T-helper 17 cell (primary cell): ENCODE measurements around the gene PDCL2. TPM values are rescaled to one million over a fixed set of nuclear protein-coding genes. Genes with fewer than 3 reads are reported as not detected.

ENCODE experiments used
- ATAC-seq: fragments of 150-1000 bp; cut with Tn5 transposase; 2 replicates; pipeline ENCODE4 v1.10.0; 2021; ENCODE audit warnings: mild to moderate bottlenecking, moderate library complexity
- DNase-seq, 3 donors: peaks; one replicate each; pipeline versions ENCODE4 v3.0.0 to v3.0.0-alpha.2; 2020 to 2021
- H3K9me3 ChIP-seq: one replicate; pipeline ENCODE4 v1.7.0; 2013; ENCODE audit warnings: low read length, mild to moderate bottlenecking; ENCODE audit not compliant: control insufficient read depth, poor library complexity, severe bottlenecking
- H3K27ac Mint-ChIP-seq: one replicate; pipeline ENCODE4 v1.8.0; 2022; ENCODE audit warnings: mild to moderate bottlenecking, moderate library complexity, mixed read lengths
- H3K27me3 Mint-ChIP-seq: one replicate; pipeline ENCODE4 v1.8.0; 2022; ENCODE audit warnings: mixed read lengths
- H3K36me3 Mint-ChIP-seq: one replicate; pipeline ENCODE4 v1.8.0; 2022; ENCODE audit warnings: low read depth, mixed read lengths
- H3K4me1 Mint-ChIP-seq: one replicate; pipeline ENCODE4 v1.8.0; 2022; ENCODE audit warnings: mild to moderate bottlenecking, mixed read lengths
- H3K4me3 Mint-ChIP-seq: one replicate; pipeline ENCODE4 v1.8.0; 2022; ENCODE audit warnings: mild to moderate bottlenecking, moderate library complexity, mixed read lengths
- total RNA-seq, 4 donors: library from RNA in 2 of 4; stranded (reverse) in 2 of 4; gene quantifications; one replicate each; pipeline ENCODE4 v1.2.3 and lab custom pipeline; 2022 to 2026

Gene PDCL2
- total RNA-seq, 2 donors from 2014 or later: not detected

- Mint-ChIP-seq H3K36me3 (no peaks in the 10 kb centered on the region), H3K27me3 (no peaks in the 10 kb centered on the region), H3K4me3 (peak overlapping the region; percentile 93), H3K4me1 (peaks cover 23% of the 10 kb centered on the region), H3K27ac (peak overlapping the region; percentile 90)
- no peaks in the 10 kb centered on the region for H3K9me3 ChIP-seq
- DNase-seq (peak; percentile 50 to 64 (median 62)), ATAC-seq (peak; percentile 66)
These were observed 46.2 kb downstream of the PDCL2 start for GRCh38 chr4:55545641-55546505.

- ATAC-seq (no peak), DNase-seq (no peak)
- H3K27ac Mint-ChIP-seq: peak overlapping the region; percentile 90
- H3K36me3 Mint-ChIP-seq: no peaks in the 10 kb centered on the region
- peak overlapping the region; percentile 93 for H3K4me3 Mint-ChIP-seq
- no peaks in the 10 kb centered on the region for H3K9me3 ChIP-seq
- no peaks in the 10 kb centered on the region for H3K27me3 Mint-ChIP-seq
- peaks cover 22% of the 10 kb centered on the region for H3K4me1 Mint-ChIP-seq
These were observed 46.9 kb downstream of the PDCL2 start for GRCh38 chr4:55545151-55545550.

- H3K9me3 ChIP-seq: no peaks in the 10 kb centered on the region
- peaks cover 25% of the 10 kb centered on the region for H3K4me1 Mint-ChIP-seq
- H3K27me3 Mint-ChIP-seq: no peaks in the 10 kb centered on the region
- ATAC-seq (no peak), DNase-seq (no peak)
- no peaks in the 10 kb centered on the region for H3K36me3 Mint-ChIP-seq
- H3K27ac Mint-ChIP-seq: peak overlapping the region; percentile 90
- no peak overlapping the region for H3K4me3 Mint-ChIP-seq
These were observed 48.2 kb downstream of the PDCL2 start for GRCh38 chr4:55543858-55544257.

- DNase-seq: no peak
- Mint-ChIP-seq H3K27ac (no peak overlapping the region), H3K4me1 (peaks cover 37% of the 10 kb centered on the region), H3K27me3 (no peaks in the 10 kb centered on the region), H3K4me3 (no peak overlapping the region), H3K36me3 (no peaks in the 10 kb centered on the region)
- no peaks in the 10 kb centered on the region for H3K9me3 ChIP-seq
- no peak for ATAC-seq
These were observed 51.8 kb downstream of the PDCL2 start for GRCh38 chr4:55540271-55540670.

GRCh38 chr4:55539658-55540057 lies 52.4 kb downstream of the PDCL2 start:
- Mint-ChIP-seq H3K27me3 (no peaks in the 10 kb centered on the region), H3K36me3 (no peaks in the 10 kb centered on the region), H3K4me1 (peaks cover 35% of the 10 kb centered on the region), H3K27ac (no peak overlapping the region), H3K4me3 (no peak overlapping the region)
- no peaks in the 10 kb centered on the region for H3K9me3 ChIP-seq
- DNase-seq (no peak), ATAC-seq (no peak)

GRCh38 chr4:55538531-55538930 lies 53.5 kb downstream of the PDCL2 start:
- Mint-ChIP-seq H3K36me3 (no peaks in the 10 kb centered on the region), H3K4me3 (peak overlapping the region; percentile 31), H3K27ac (peak overlapping the region; percentile 56), H3K27me3 (no peaks in the 10 kb centered on the region), H3K4me1 (peaks cover 28% of the 10 kb centered on the region)
- no peak for DNase-seq
- no peak for ATAC-seq
- H3K9me3 ChIP-seq: peaks cover 3% of the 10 kb centered on the region

- Mint-ChIP-seq H3K36me3 (peaks cover 2% of the 10 kb centered on the region), H3K4me3 (no peak overlapping the region), H3K27me3 (no peaks in the 10 kb centered on the region), H3K27ac (no peak overlapping the region), H3K4me1 (peaks cover 21% of the 10 kb centered on the region)
- ATAC-seq (no peak), DNase-seq (no peak)
- peaks cover 6% of the 10 kb centered on the region for H3K9me3 ChIP-seq
These were observed 57.7 kb downstream of the PDCL2 start for GRCh38 chr4:55534306-55534705.

- DNase-seq: no peak
- H3K27me3 Mint-ChIP-seq: no peaks in the 10 kb centered on the region
These were observed 61.4 kb downstream of the PDCL2 start for GRCh38 chr4:55530691-55531090.

GRCh38 chr4:55530167-55530566 lies 61.9 kb downstream of the PDCL2 start:
- Mint-ChIP-seq H3K4me1 (peaks cover 5% of the 10 kb centered on the region), H3K27ac (no peak overlapping the region), H3K36me3 (peaks cover 2% of the 10 kb centered on the region), H3K27me3 (no peaks in the 10 kb centered on the region), H3K4me3 (no peak overlapping the region)
- DNase-seq: no peak
- ATAC-seq: no peak
- H3K9me3 ChIP-seq: peaks cover 6% of the 10 kb centered on the region

More at GRCh38 chr4:55530691-55531090, 61.4 kb downstream of the PDCL2 start:
- peaks cover 6% of the 10 kb centered on the region for H3K9me3 ChIP-seq
- Mint-ChIP-seq H3K4me3 (no peak overlapping the region), H3K27ac (no peak overlapping the region), H3K4me1 (peaks cover 5% of the 10 kb centered on the region), H3K36me3 (peaks cover 2% of the 10 kb centered on the region)
- no peak for ATAC-seq

GRCh38 chr4:55528491-55528890 lies 63.6 kb downstream of the PDCL2 start:
- no peak for ATAC-seq
- no peak overlapping the region for H3K4me3 Mint-ChIP-seq
- no peak for DNase-seq
- no peak overlapping the region for H3K27ac Mint-ChIP-seq
- no peaks in the 10 kb centered on the region for H3K27me3 Mint-ChIP-seq
- H3K36me3 Mint-ChIP-seq: peaks cover 2% of the 10 kb centered on the region
- peaks cover 4% of the 10 kb centered on the region for H3K9me3 ChIP-seq
- peaks cover 5% of the 10 kb centered on the region for H3K4me1 Mint-ChIP-seq

GRCh38 chr4:55524844-55525571 lies 67.0 kb downstream of the PDCL2 start:
- no peak for DNase-seq
- no peak overlapping the region for H3K27ac Mint-ChIP-seq

GRCh38 chr4:55518442-55518841 lies 73.6 kb downstream of the PDCL2 start:
- H3K36me3 Mint-ChIP-seq: peaks cover 8% of the 10 kb centered on the region
- H3K4me1 Mint-ChIP-seq: peaks cover 22% of the 10 kb centered on the region
- H3K4me3 Mint-ChIP-seq: no peak overlapping the region
- no peaks in the 10 kb centered on the region for H3K9me3 ChIP-seq
- no peak for ATAC-seq
- no peak for DNase-seq
- H3K27me3 Mint-ChIP-seq: no peaks in the 10 kb centered on the region
- H3K27ac Mint-ChIP-seq: no peak overlapping the region

More at GRCh38 chr4:55524844-55525571, 67.0 kb downstream of the PDCL2 start:
- no peaks in the 10 kb centered on the region for H3K9me3 ChIP-seq
- Mint-ChIP-seq H3K36me3 (peaks cover 3% of the 10 kb centered on the region), H3K4me3 (no peak overlapping the region), H3K27me3 (no peaks in the 10 kb centered on the region), H3K4me1 (peaks cover 16% of the 10 kb centered on the region)
- no peak for ATAC-seq

GRCh38 chr4:55517526-55518229 lies 74.4 kb downstream of the PDCL2 start:
- H3K9me3 ChIP-seq: no peaks in the 10 kb centered on the region
- H3K27me3 Mint-ChIP-seq: no peaks in the 10 kb centered on the region
- H3K4me3 Mint-ChIP-seq: peak overlapping the region; percentile 2
- peaks cover 8% of the 10 kb centered on the region for H3K36me3 Mint-ChIP-seq
- H3K27ac Mint-ChIP-seq: no peak overlapping the region
- peaks cover 21% of the 10 kb centered on the region for H3K4me1 Mint-ChIP-seq
- DNase-seq (no peak), ATAC-seq (no peak)
